Measurements from ENCODE around the gene CSKMT.

The CSKMT gene

GRCh38 chr11:62708392-62708791 is 43.3 kb downstream of the CSKMT start:
- no peak overlapping the region for H3K4me3 ChIP-seq (ENCODE audit: low read depth, low read length)
- no peak for DNase-seq (ENCODE audit: low read depth)
- TF ChIP-seq CTCF (IDR thresholded peaks at IDR 0.05; ENCODE audit: low read depth, low read length) (no peak), POLR2A (IDR thresholded peaks at IDR 0.05; ENCODE audit: extremely low read depth, insufficient read length) (peak; percentile 4), MAX (IDR thresholded peaks at IDR 0.05; ENCODE audit: low read depth, low read length) (no peak), MYC (IDR thresholded peaks at IDR 0.05; ENCODE audit: low read depth, low read length) (no peak)

GRCh38 chr11:62708793-62709192 is 43.7 kb downstream of the CSKMT start:
- DNase-seq (ENCODE audit: low read depth) = no peak
- no peak overlapping the region for H3K4me3 ChIP-seq (ENCODE audit: low read depth, low read length)
- TF ChIP-seq POLR2A (IDR thresholded peaks at IDR 0.05; ENCODE audit: extremely low read depth, insufficient read length) (no peak), CTCF (IDR thresholded peaks at IDR 0.05; ENCODE audit: low read depth, low read length) (no peak), MYC (IDR thresholded peaks at IDR 0.05; ENCODE audit: low read depth, low read length) (no peak), MAX (IDR thresholded peaks at IDR 0.05; ENCODE audit: low read depth, low read length) (no peak)

- no peak for TF ChIP-seq MYC (IDR thresholded peaks at IDR 0.05; ENCODE audit: low read depth, low read length)
- no peak for TF ChIP-seq MAX (IDR thresholded peaks at IDR 0.05; ENCODE audit: low read depth, low read length)
- TF ChIP-seq POLR2A (IDR thresholded peaks at IDR 0.05; ENCODE audit: extremely low read depth, insufficient read length) = no peak
- TF ChIP-seq CTCF (IDR thresholded peaks at IDR 0.05; ENCODE audit: low read depth, low read length) = no peak
Observed at GRCh38 chr11:62709247-62710000, 44.3 kb downstream of the CSKMT start.

GRCh38 chr11:62710001-62710345 is 44.9 kb downstream of the CSKMT start:
- TF ChIP-seq MYC (IDR thresholded peaks at IDR 0.05; ENCODE audit: low read depth, low read length) (no peak), MAX (IDR thresholded peaks at IDR 0.05; ENCODE audit: low read depth, low read length) (no peak), POLR2A (IDR thresholded peaks at IDR 0.05; ENCODE audit: extremely low read depth, insufficient read length) (no peak), CTCF (IDR thresholded peaks at IDR 0.05; ENCODE audit: low read depth, low read length) (no peak)
- no peak overlapping the region for H3K4me3 ChIP-seq (ENCODE audit: low read depth, low read length)
- peak; percentile 27 for DNase-seq (ENCODE audit: low read depth)

More at GRCh38 chr11:62709247-62710000, 44.3 kb downstream of the CSKMT start:
- H3K4me3 ChIP-seq (ENCODE audit: low read depth, low read length) = no peak overlapping the region
- DNase-seq (ENCODE audit: low read depth) = peak; percentile 93

GRCh38 chr11:62712276-62712812 is 47.2 kb downstream of the CSKMT start:
- DNase-seq (ENCODE audit: low read depth) = no peak
- no peak overlapping the region for H3K4me3 ChIP-seq (ENCODE audit: low read depth, low read length)
- TF ChIP-seq POLR2A (IDR thresholded peaks at IDR 0.05; ENCODE audit: extremely low read depth, insufficient read length) = no peak
- no peak for TF ChIP-seq MYC (IDR thresholded peaks at IDR 0.05; ENCODE audit: low read depth, low read length)
- no peak for TF ChIP-seq CTCF (IDR thresholded peaks at IDR 0.05; ENCODE audit: low read depth, low read length)
- no peak for TF ChIP-seq MAX (IDR thresholded peaks at IDR 0.05; ENCODE audit: low read depth, low read length)

All from NB4 (cell line).